ENCODE data around the gene RC3H1.
"Not testable (repeated sequence)": the region's sequence is repeated elsewhere in the genome, so short reads cannot be mapped to it uniquely, and the experiment has no call there.

Gene RC3H1

DNA sequence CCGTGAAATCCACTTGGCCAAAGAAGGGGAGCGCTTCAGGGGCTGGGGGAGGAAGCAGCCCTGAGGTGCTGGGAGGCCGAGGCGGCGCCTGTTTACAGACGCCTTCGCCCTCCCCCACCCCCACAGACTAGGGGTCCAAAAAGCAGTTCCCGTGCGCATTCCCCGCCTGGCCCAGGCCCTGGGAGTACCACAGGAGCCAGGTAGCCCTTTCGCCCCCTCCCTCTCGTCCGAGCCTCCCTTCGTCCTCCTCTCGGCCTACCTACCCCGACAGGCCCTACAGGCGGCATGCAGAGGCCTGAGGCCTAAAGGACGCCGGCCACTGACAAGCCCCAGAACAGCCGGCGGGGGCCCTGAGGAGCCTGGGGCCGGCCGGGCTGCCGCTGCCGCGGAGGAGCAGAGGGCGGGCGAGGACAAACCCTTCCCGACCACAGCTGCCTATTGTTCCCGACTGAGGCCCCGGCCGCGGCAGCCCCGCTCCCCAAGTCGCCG, 522 bp downstream of the RC3H1 start:
- DNase-seq (ENCODE audit: low read depth in 2 of 2) = peak in 1 of 2 experiments; percentile 20

DNA sequence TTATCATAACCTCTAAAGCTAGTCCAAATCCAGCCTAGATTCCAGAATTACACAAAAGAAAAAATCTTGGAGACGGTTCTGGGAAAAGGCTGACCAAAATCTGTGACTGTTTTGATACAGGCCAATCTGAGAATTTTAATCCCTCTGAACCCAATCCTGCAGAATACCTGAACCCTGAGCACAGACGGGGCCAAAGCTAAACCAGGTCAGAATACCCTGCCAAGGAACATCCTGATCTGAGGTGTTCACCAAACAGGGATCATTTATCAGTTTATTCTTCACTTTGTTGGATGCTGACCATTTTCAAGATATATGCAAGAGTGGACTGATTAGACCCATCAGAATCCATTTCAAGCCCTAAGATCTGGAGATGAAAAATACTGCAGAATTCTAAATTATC, 3.6 kb downstream of the RC3H1 start:
- DNase-seq (ENCODE audit: low read depth in 2 of 2) = no peak

DNA sequence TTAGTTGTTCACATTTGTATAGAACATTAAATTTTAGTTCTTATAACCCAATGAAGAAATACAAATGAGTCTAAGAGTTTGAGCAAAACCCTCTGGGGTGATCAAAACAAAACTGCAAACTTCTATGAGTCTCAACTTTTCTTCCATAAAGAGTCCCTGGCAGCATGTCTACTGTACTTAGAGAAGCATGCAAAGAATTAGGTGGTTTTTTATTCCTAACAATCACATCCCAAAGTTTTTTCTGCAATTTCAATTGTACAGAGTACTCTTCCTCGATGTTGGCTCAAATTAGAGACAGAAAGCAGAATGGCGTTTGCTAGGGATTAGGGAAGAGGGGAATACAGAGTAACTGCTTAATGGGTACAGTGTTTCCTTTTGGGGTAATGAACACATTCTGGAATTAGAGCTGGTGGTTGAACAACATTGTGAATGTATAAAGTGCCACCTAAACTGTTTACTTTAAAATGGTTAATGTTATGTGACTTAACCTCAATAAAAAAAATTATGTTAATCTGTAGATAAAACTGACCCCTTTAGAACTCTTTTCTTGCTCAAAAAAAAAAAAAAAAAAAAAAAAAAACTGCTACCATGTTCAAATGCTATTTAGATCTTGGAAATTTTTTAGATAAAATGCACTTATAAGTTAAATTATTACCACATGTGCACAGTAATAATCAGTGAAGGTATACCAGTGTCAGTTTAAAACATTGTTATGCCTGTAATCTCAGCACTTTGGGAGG, 4.8 kb downstream of the RC3H1 start:
- DNase-seq (ENCODE audit: low read depth in 2 of 2) = no peak

GRCh38 chr1:174013864-174014418, 8.2 kb downstream of the RC3H1 start:
- no peak for DNase-seq (ENCODE audit: low read depth in 2 of 2)

GRCh38 chr1:174008979-174009378, 13.2 kb downstream of the RC3H1 start:
- DNase-seq (ENCODE audit: low read depth in 2 of 2) = no peak

DNA sequence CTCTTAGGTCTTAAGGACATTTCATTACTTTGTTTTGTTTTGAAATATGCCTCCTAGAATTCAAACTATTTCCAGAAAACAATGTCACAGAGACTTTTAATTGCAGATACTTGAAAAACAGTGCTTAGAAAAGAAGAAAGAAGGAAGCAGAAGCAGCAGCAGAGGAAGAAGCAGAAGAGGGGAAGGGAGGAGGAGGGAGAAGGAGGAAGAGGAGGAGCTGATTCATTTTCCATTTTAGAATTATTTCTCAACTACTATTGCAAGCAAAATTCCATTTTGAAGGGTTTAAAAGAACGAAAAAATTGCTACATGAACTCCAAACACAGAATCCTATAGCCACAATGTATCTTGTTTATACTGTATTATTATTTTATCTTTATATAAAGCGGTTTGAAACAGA, 13.9 kb downstream of the RC3H1 start:
- no peak for DNase-seq (ENCODE audit: low read depth in 2 of 2)

GRCh38 chr1:174007851-174008250, 14.3 kb downstream of the RC3H1 start:
- no peak for DNase-seq (ENCODE audit: low read depth in 2 of 2)

DNA sequence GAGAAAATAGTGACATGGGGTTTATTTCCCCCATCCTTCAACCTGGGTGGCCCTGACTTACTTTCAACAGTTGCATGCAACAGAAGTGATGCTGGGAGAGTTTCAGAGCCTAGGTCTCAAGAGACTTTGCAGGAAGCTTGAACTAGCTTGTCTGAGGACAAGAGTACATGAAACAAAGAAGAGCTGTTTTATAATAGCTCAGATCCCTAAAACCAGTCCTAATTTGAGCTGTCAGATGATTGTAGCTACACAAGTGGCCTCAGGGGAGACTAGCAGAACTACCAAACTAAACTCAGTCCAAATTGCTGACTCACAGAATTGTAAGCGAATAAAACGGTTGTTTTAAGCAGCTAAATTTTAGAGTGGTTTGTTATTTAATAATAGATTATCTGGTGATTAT, 17.1 kb downstream of the RC3H1 start:
- DNase-seq (ENCODE audit: low read depth in 2 of 2) = no peak

DNA sequence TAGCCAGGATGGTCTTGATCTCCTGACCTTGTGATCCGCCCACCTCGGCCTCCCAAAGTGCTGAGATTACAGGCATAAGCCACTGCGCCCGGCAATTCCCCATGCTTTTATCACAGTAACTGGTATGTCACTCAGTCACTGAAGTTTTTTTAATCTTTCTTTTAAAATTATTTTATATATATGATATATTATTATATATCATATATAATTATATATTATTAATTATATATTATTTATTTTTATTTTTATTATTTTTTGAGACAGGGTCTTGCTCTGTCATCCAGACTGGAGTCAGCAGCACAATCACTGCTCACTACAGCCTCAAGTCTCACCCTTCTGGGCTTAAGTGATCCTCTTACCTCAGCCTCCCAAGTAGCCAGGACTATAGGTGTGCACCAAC, 18.3 kb downstream of the RC3H1 start:
- no peak for DNase-seq (ENCODE audit: low read depth in 2 of 2)

DNA sequence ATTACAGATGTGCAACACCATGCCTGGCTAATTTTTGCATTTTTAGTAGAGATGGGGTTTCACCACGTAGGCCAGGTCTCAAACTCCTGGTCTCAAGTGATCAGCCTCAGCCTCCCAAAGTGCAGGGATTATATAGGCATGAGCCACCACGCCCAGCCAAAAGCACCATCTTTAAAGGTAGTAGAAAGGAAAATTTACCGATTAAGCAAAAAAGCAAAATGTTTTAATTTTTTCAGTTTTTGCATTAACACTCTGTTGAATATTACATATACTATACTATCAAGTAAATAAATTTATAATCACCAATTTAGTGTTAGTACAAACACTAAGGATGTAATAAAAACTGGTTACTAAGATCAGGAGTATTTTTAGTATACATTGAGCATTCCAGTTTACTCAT, 20.6 kb downstream of the RC3H1 start:
- DNase-seq (ENCODE audit: low read depth in 2 of 2) = no peak

DNA sequence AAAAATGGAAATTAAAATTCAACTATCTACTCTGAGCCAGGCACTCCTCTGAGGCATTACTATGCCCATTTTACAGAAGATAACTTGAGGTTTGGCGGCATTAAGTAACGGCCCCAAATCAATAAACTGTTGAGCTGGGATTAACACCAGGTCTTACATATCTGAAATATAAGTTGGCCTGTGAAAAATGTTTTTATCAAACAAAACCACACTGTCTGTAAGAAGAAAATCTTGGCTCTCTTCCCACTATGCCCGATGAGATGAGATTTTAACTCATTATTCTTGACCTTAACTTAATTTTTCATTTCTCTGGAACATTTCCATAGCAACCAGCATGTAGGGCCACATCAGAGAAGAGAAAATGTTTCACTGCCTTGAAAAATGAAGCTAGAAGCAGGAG, 21.8 kb downstream of the RC3H1 start:
- DNase-seq (ENCODE audit: low read depth in 2 of 2) = no peak

DNA sequence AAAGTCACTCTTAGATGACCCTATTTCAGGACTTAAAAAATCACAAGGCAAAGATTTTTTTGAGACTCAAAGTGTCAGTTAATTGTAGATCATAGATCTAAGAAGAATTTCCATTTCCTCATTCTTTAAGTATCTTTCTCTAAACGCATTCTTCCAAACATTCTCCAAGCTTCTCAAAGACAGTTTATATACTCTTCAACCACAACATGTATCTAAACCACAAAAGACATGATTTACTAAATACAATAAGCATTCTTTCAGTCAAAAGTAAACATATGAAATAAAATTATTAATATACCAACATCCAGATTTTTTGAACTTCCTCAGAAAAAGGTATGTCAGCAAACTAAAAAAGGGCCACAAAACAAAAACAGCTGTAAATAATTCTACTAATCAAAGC, 24.4 kb downstream of the RC3H1 start:
- DNase-seq (ENCODE audit: low read depth in 2 of 2) = no peak

- DNase-seq (ENCODE audit: low read depth in 2 of 2) = no peak
Observed at GRCh38 chr1:173996995-173997394, 25.2 kb downstream of the RC3H1 start.

- no peak for DNase-seq (ENCODE audit: low read depth in 2 of 2)
Observed at GRCh38 chr1:173995475-173995874, 26.7 kb downstream of the RC3H1 start.

GRCh38 chr1:173993948-173994347, 28.2 kb downstream of the RC3H1 start:
- not testable (repeated sequence) for DNase-seq (ENCODE audit: low read depth in 2 of 2)

- DNase-seq (ENCODE audit: low read depth in 2 of 2) = no peak
Observed at GRCh38 chr1:173988068-173988467, 34.1 kb downstream of the RC3H1 start.

GRCh38 chr1:173986951-173987350, 35.2 kb downstream of the RC3H1 start:
- no peak for DNase-seq (ENCODE audit: low read depth in 2 of 2)

- DNase-seq (ENCODE audit: low read depth in 2 of 2) = no peak
Observed at GRCh38 chr1:173970252-173970651, 51.9 kb downstream of the RC3H1 start.

- not testable (repeated sequence) for DNase-seq (ENCODE audit: low read depth in 2 of 2)
Observed at GRCh38 chr1:173965896-173966295, 56.3 kb downstream of the RC3H1 start.

- no peak for DNase-seq (ENCODE audit: low read depth in 2 of 2)
Observed at GRCh38 chr1:173963477-173963876, 58.7 kb downstream of the RC3H1 start.

DNA sequence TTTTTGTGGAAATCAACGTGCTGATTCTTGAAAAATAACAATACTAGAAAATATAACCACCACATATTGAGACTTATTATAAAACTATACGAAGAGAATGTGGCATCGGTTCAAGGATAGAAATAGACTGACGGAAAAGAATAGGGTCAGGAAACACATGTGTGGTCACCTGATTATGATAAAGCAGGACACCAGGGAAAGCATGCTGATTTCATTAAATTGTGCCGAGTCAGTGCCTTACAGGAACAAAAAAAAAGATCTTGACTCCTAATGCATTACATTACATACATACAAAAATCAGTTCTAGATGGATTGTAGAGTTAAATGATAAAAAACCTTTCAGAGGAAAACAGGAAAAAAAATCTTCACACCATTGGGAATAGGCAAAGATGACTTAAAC, 61.5 kb downstream of the RC3H1 start:
- DNase-seq (ENCODE audit: low read depth in 2 of 2) = no peak

DNA sequence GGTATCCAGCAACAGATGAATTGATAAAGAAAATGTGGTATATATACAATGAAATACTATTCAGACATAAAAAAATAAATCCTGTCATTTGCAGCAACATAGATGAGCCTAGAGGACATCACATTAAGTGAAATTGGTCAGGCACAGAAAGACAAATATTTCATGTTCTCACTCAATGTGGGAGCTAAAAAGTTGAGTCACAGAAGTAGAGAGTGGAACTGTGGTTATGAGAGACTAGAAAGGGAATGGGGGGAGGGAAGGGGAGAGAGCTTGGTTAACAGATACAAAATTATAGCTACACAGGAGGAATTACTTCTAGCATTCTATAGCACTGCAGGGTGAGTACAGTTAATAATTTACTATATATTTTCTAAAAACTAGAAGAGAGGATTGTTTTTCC, 68.0 kb downstream of the RC3H1 start:
- DNase-seq (ENCODE audit: low read depth in 2 of 2) = no peak

DNA sequence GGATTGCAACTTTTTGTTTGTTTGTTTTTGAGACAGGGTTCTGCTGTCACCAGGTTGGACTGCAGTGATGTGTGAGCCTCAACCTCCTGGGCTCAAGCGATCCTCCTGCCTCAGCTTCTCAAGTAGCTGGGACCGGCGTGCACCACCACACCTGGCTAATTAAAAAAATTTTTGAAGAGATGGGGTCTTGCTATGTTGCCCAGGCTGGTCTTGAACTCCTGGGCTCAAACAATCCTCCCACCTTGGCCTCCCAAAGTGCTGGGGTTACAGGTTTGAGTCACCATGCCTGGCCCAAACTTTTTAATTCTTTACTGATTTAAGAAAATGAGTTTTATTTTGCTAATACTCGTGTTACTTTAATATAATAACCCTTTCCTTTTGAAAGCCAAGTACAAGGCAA, 73.6 kb downstream of the RC3H1 start:
- DNase-seq (ENCODE audit: low read depth in 2 of 2) = no peak

Measured in stimulated activated CD4-positive, alpha-beta T cell treated with anti-CD3 and anti-CD28 coated beads, Interleukin-12 subunit alpha, Interleukin-12 subunit beta, amount 100 ng/mL, for 24 hours (primary cell).